Neural cell (in vitro differentiated cells): Measurements from ENCODE around the gene LRRFIP2. TPM values are rescaled to one million over a fixed set of nuclear protein-coding genes. Genes with fewer than 3 reads are reported as not detected.

Experiments used
- H2AFZ ChIP-seq: fragments of 200-600, 300-800 bp; sonication (generic), shearing (Covaris generic); 2 replicates; pipeline ENCODE4 v1.6.0; 2014; ENCODE audit warnings: low read depth, mild to moderate bottlenecking, antibody characterized with exemption, low read length, moderate library complexity
- H3F3A ChIP-seq: fragments of 200-600 bp; shearing (Covaris generic); 2 replicates; pipeline ENCODE4 v1.6.1; 2016; ENCODE audit warnings: mild to moderate bottlenecking, moderate library complexity, mixed read lengths, antibody characterized with exemption, low read length; ENCODE audit not compliant: insufficient read depth, poor library complexity, severe bottlenecking
- H3K27ac ChIP-seq: fragments of 200-600, 300-800 bp; sonication (generic), shearing (Covaris generic); 2 replicates; pipeline ENCODE4 v1.5.1; 2014; ENCODE audit warnings: mild to moderate bottlenecking, low read length, moderate library complexity
- H3K27me3 ChIP-seq: fragments of 300-800, 200-600 bp; sonication (generic), shearing (Covaris generic); 2 replicates; pipeline ENCODE4 v1.6.0; 2014; ENCODE audit warnings: mild to moderate bottlenecking, low read depth, low read length, moderate library complexity; ENCODE audit not compliant: insufficient read depth
- H3K36me3 ChIP-seq: fragments of 300-800, 200-600 bp; sonication (generic), shearing (Covaris generic); 2 replicates; pipeline ENCODE4 v1.5.1; 2014; ENCODE audit warnings: mild to moderate bottlenecking, antibody characterized with exemption, low read length, moderate library complexity; ENCODE audit not compliant: insufficient read depth
- H3K4me2 ChIP-seq: fragments of 300-800, 200-600 bp; sonication (generic), shearing (Covaris generic); 2 replicates; pipeline ENCODE4 v1.6.0; 2014; ENCODE audit warnings: mild to moderate bottlenecking, low read length
- H3K4me3 ChIP-seq: fragments of 300-800, 200-600 bp; sonication (generic), shearing (Covaris generic); 2 replicates; pipeline ENCODE4 v1.5.1; 2014; ENCODE audit warnings: mild to moderate bottlenecking, low read length, moderate library complexity
- H3K79me2 ChIP-seq: fragments of 200-600 bp; shearing (Covaris generic); replicated peaks from 2 replicates; pipeline ENCODE4 v1.6.0; 2014; ENCODE audit warnings: mild to moderate bottlenecking, low read length, moderate library complexity; ENCODE audit not compliant: insufficient read depth
- H3K9ac ChIP-seq: fragments of 300-800, 200-600 bp; sonication (generic), shearing (Covaris generic); 2 replicates; pipeline ENCODE4 v1.6.1; 2016; ENCODE audit warnings: mild to moderate bottlenecking, low read length, mixed read lengths
- H3K9me2 ChIP-seq: fragments of 200-600 bp; shearing (Covaris generic); 2 replicates; pipeline ENCODE4 v1.6.1; 2016; ENCODE audit warnings: mild to moderate bottlenecking, low read length, mixed read lengths; ENCODE audit not compliant: insufficient read depth
- H3K9me3 ChIP-seq: fragments of 200-600, 300-800 bp; sonication (generic), shearing (Covaris generic); 2 replicates; pipeline ENCODE4 v1.6.1; 2016; ENCODE audit warnings: mild to moderate bottlenecking, mixed run types, low read length, moderate library complexity, mixed read lengths
- H4K20me1 ChIP-seq: fragments of 200-600 bp; shearing (Covaris generic); 2 replicates; pipeline ENCODE4 v1.6.1; 2016; ENCODE audit warnings: mild to moderate bottlenecking, mixed run types; ENCODE audit not compliant: insufficient read depth
- CTCF ChIP-seq: fragments of 450-650 bp; IDR thresholded peaks from 2 replicates; pipeline ENCODE4 v1.5.1; 2014; ENCODE audit warnings: antibody characterized with exemption, mild to moderate bottlenecking, moderate library complexity; ENCODE audit not compliant: poor library complexity, severe bottlenecking
- EP300 ChIP-seq: fragments of 450-650 bp; conservative IDR thresholded peaks from 2 replicates; pipeline ENCODE4 v1.6.1; 2014; ENCODE audit warnings: antibody characterized with exemption, mild to moderate bottlenecking, moderate library complexity; ENCODE audit not compliant: poor library complexity, severe bottlenecking
- EZH2 ChIP-seq: fragments of 200-600, 300-800 bp; shearing (Covaris generic), sonication (generic); IDR thresholded peaks from 2 replicates; pipeline ENCODE4 v1.6.1; 2014; ENCODE audit warnings: antibody characterized with exemption, low read length, borderline replicate concordance, mild to moderate bottlenecking; ENCODE audit not compliant: insufficient read depth, poor library complexity, severe bottlenecking
- MXI1 ChIP-seq: fragments of 450-650 bp; conservative IDR thresholded peaks from 2 replicates; pipeline ENCODE4 v1.6.1; 2014; ENCODE audit warnings: antibody characterized with exemption, mild to moderate bottlenecking; ENCODE audit not compliant: poor library complexity, severe bottlenecking
- POLR2AphosphoS5 ChIP-seq: IDR thresholded peaks from 2 replicates; pipeline ENCODE4 v1.6.1; 2012
- RAD21 ChIP-seq: fragments of 450-650 bp; conservative IDR thresholded peaks from 2 replicates; pipeline ENCODE4 v1.6.1; 2014; ENCODE audit warnings: antibody characterized with exemption, mild to moderate bottlenecking, moderate library complexity
- REST ChIP-seq: IDR thresholded peaks from 2 replicates; pipeline ENCODE4 v1.6.1; 2012; ENCODE audit warnings: borderline replicate concordance
- SMC3 ChIP-seq: fragments of 450-650 bp; conservative IDR thresholded peaks from 2 replicates; pipeline ENCODE4 v1.6.1; 2014; ENCODE audit warnings: antibody characterized with exemption, mild to moderate bottlenecking, moderate library complexity; ENCODE audit not compliant: poor library complexity
- TAF1 ChIP-seq: IDR thresholded peaks from 2 replicates; pipeline ENCODE4 v1.6.1; 2012; ENCODE audit warnings: low read depth
- polyA plus RNA-seq: library from polyadenylated mRNA; depleted of rRNA; stranded (reverse); fragments of >200 nt; gene quantifications from 2 replicates; pipeline ENCODE4 v1.2.3, GENCODE V29; 2014

LRRFIP2 gene
- polyA plus RNA-seq, 1 donor from 2014 or later: 143 TPM

- no peaks in the 10 kb centered on the region for H3K27me3 ChIP-seq
- no peaks in the 10 kb centered on the region for H3K9me3 ChIP-seq
- no peaks in the 10 kb centered on the region for H3K79me2 ChIP-seq
- H3K4me2 ChIP-seq: no peak overlapping the region
- no peak overlapping the region for H3K4me3 ChIP-seq
- no peak for TF ChIP-seq EZH2
- TF ChIP-seq CTCF: no peak
- no peak for TF ChIP-seq REST
- TF ChIP-seq TAF1: no peak
- TF ChIP-seq POLR2AphosphoS5: no peak
- TF ChIP-seq SMC3: no peak
- no peak for TF ChIP-seq EP300
- no peak overlapping the region for H2AFZ ChIP-seq
- H3K9ac ChIP-seq: no peak overlapping the region
- H3K9me2 ChIP-seq: no peaks in the 10 kb centered on the region
- H4K20me1 ChIP-seq: no peaks in the 10 kb centered on the region
- H3K36me3 ChIP-seq: peaks cover 3% of the 10 kb centered on the region
- H3K27ac ChIP-seq: no peak overlapping the region
- H3F3A ChIP-seq: no peaks in the 10 kb centered on the region
Observed at GRCh38 chr3:37112987-37113386, 61.4 kb downstream of the LRRFIP2 start.

- Histone ChIP-seq H3F3A (no peaks in the 10 kb centered on the region), H3K9me3 (no peaks in the 10 kb centered on the region), H3K4me2 (no peak overlapping the region), H3K9ac (no peak overlapping the region), H2AFZ (no peak overlapping the region), H4K20me1 (no peaks in the 10 kb centered on the region), H3K27me3 (no peaks in the 10 kb centered on the region), H3K27ac (no peak overlapping the region), H3K4me3 (no peak overlapping the region), H3K79me2 (no peaks in the 10 kb centered on the region), H3K36me3 (peaks cover 3% of the 10 kb centered on the region), H3K9me2 (no peaks in the 10 kb centered on the region)
- TF ChIP-seq CTCF (no peak), EZH2 (no peak), MXI1 (no peak), EP300 (no peak), SMC3 (no peak), TAF1 (no peak), REST (no peak), POLR2AphosphoS5 (no peak), RAD21 (no peak)
Observed at GRCh38 chr3:37111199-37111598, 63.2 kb downstream of the LRRFIP2 start.
